ENCODE measurements around the gene HOXA13. TPM values are rescaled to one million over a fixed set of nuclear protein-coding genes. Genes with fewer than 3 reads are reported as not detected.

Gene HOXA13
- total RNA-seq, 1 donor from 2014 or later = 14.5 TPM

- peaks cover 40% of the 10 kb centered on the region for H3K4me1 ChIP-seq
- no peaks in the 10 kb centered on the region for H3K9me3 ChIP-seq
- TF ChIP-seq POLR2AphosphoS5 (IDR thresholded peaks at IDR 0.05; ENCODE audit: insufficient read depth in 1 of 2, low read depth in 1 of 2) (no peak), CTCF (IDR thresholded peaks at IDR 0.05) (no peak), POLR2A (IDR thresholded peaks at IDR 0.05) (no peak)
- no peaks in the 10 kb centered on the region for H3K36me3 ChIP-seq
- intact Hi-C loops (cut with DNase I) = no loop called here
- peak overlapping the region; percentile 57 for H3K27ac ChIP-seq
- peak overlapping the region; percentile 50 to 60 for H3K4me3 ChIP-seq
- H3K27me3 ChIP-seq = no peaks in the 10 kb centered on the region
- DNase-seq (ENCODE audit: extremely low spot score in 2 of 2) = no peak
Observed at GRCh38 chr7:27243340-27244163, 43.7 kb upstream of the HOXA13 start.

GRCh38 chr7:27242555-27243339, 42.9 kb upstream of the HOXA13 start, which contains the start of gene EVX1:
Gene EVX1 (plus strand): TSS chr7:27242802. CDS start chr7:27243031, 229 bp downstream.
- Histone ChIP-seq H3K36me3 (no peaks in the 10 kb centered on the region), H3K27me3 (no peaks in the 10 kb centered on the region), H3K9me3 (no peaks in the 10 kb centered on the region), H3K4me1 (peaks cover 40% of the 10 kb centered on the region), H3K27ac (peak within 1 kb of the TSS; percentile 57), H3K4me3 (peak within 1 kb of the TSS; percentile 50 to 60)
- intact Hi-C loops (cut with DNase I) = no loop called here
- peak in 1 of 2 donors; percentile 58 for TF ChIP-seq POLR2A (IDR thresholded peaks at IDR 0.05)
- TF ChIP-seq CTCF (IDR thresholded peaks at IDR 0.05) = no peak
- peak in 1 of 2 donors; percentile 90 for TF ChIP-seq POLR2AphosphoS5 (IDR thresholded peaks at IDR 0.05; ENCODE audit: insufficient read depth in 1 of 2, low read depth in 1 of 2)
- DNase-seq (ENCODE audit: extremely low spot score in 2 of 2) = no peak

- TF ChIP-seq POLR2AphosphoS5 (IDR thresholded peaks at IDR 0.05; ENCODE audit: insufficient read depth in 1 of 2, low read depth in 1 of 2) (no peak), CTCF (IDR thresholded peaks at IDR 0.05) (no peak)
- Histone ChIP-seq H3K9me3 (no peaks in the 10 kb centered on the region), H3K4me3 (peak overlapping the region; percentile 50 to 60), H3K27me3 (no peaks in the 10 kb centered on the region), H3K4me1 (peaks cover 40% of the 10 kb centered on the region), H3K36me3 (no peaks in the 10 kb centered on the region), H3K27ac (peak overlapping the region; percentile 57)
- intact Hi-C loops (cut with DNase I) = no loop called here
- DNase-seq (ENCODE audit: extremely low spot score in 2 of 2) = no peak
Observed at GRCh38 chr7:27242154-27242553, 42.3 kb upstream of the HOXA13 start.

DNA sequence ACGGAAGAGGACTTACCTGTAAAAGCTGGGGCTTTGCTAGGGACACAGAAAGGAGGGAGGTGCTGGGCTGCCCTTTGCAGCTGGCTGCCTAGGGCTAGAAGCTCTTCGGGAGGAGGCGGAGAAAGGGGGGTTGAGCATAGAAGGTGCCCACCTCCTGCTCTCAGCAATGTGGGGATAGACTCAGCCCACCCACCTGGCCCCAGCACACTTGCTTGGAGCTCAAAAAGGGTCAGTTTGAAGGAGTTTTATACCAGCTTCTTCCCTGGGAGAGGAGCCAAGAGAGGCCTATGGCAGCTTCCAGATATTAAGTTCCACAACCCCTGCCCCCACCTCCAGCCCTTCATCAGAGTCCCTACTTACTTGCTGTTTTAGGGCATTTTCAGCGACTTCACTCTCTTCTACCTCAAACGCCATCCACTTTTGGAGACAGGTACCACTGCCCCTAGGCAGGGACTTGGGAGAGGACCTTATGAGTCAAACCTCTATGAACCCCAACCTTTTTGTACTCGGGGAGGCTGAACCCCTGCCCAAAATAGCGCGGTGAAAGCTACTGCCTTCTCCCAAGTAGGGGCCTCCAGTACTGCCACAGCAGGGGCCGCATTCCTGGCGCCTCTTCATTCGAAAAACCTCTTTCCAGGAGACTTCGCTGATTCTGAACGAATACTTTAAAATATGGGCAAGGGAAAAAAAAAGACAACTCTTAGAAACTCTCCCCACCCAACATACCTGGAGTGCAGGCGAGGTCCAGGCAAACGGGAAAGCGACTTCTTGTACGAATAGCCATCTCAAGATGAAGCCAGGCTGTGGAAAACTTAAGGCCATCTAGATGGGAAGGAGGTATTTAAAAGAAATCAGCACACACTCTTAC, 41.5 kb upstream of the HOXA13 start:
- Histone ChIP-seq H3K9me3 (no peaks in the 10 kb centered on the region), H3K27ac (peak overlapping the region; percentile 57), H3K36me3 (no peaks in the 10 kb centered on the region), H3K4me3 (peak overlapping the region in 1 of 2 donors; percentile 60), H3K4me1 (peaks cover 41% of the 10 kb centered on the region), H3K27me3 (no peaks in the 10 kb centered on the region)
- TF ChIP-seq POLR2A (IDR thresholded peaks at IDR 0.05) (no peak), CTCF (IDR thresholded peaks at IDR 0.05) (no peak), POLR2AphosphoS5 (IDR thresholded peaks at IDR 0.05; ENCODE audit: insufficient read depth in 1 of 2, low read depth in 1 of 2) (no peak)
- no peak for DNase-seq (ENCODE audit: extremely low spot score in 2 of 2)
- intact Hi-C loops (cut with DNase I) = no loop called here

Data from vagina (tissue), 2 donors.